HK-2 (cell line): ENCODE results near the gene KAT8.

Source experiments
- DNase-seq: peaks from one replicate; pipeline ENCODE4 v3.0.0-alpha.2; 2018; ENCODE audit not compliant: unreplicated experiment

The KAT8 gene

GRCh38 chr16:31108035-31108793 is 9.2 kb upstream of the KAT8 start, which contains the start of gene BCKDK:
Gene BCKDK, plus strand, starts transcription at chr16:31108386. Its CDS starts 838 bp downstream, at chr16:31109224.
- peak; percentile 87 for DNase-seq

- no peak for DNase-seq
Measured at GRCh38 chr16:31108794-31109558, 8.5 kb upstream of the KAT8 start.

GRCh38 chr16:31109622-31110021 is 7.8 kb upstream of the KAT8 start:
- no peak for DNase-seq

- no peak for DNase-seq
Measured at GRCh38 chr16:31110106-31111034, 7.1 kb upstream of the KAT8 start.

GRCh38 chr16:31111881-31112466 is 5.5 kb upstream of the KAT8 start:
- DNase-seq, result no peak

- DNase-seq, result no peak
Measured at GRCh38 chr16:31112711-31113110, 4.8 kb upstream of the KAT8 start.

GRCh38 chr16:31113121-31114120 is 4.0 kb upstream of the KAT8 start:
- peak; percentile 71 for DNase-seq

GRCh38 chr16:31114468-31114867 is 3.0 kb upstream of the KAT8 start:
- no peak for DNase-seq

- no peak for DNase-seq
Measured at GRCh38 chr16:31118223-31119155, 1.0 kb downstream of the KAT8 start.

- DNase-seq, result no peak
Measured at GRCh38 chr16:31120129-31120528, 2.7 kb downstream of the KAT8 start.

GRCh38 chr16:31125844-31126243 is 8.4 kb downstream of the KAT8 start:
- no peak for DNase-seq

- DNase-seq, result no peak
Measured at GRCh38 chr16:31127182-31127581, 9.7 kb downstream of the KAT8 start.

- no peak for DNase-seq
Measured at GRCh38 chr16:31128711-31129567, 11.5 kb downstream of the KAT8 start.

- DNase-seq, result no peak
Measured at GRCh38 chr16:31129568-31130335, 12.3 kb downstream of the KAT8 start.

- no peak for DNase-seq
Measured at GRCh38 chr16:31130336-31130891, 12.9 kb downstream of the KAT8 start.

- DNase-seq, result no peak
Measured at GRCh38 chr16:31130899-31131298, 13.4 kb downstream of the KAT8 start.

GRCh38 chr16:31131416-31131815 is 14.0 kb downstream of the KAT8 start:
- DNase-seq, result no peak
